ENCODE measurements around the gene PIK3C3.

- TF ChIP-seq CTCF (conservative IDR thresholded peaks at IDR 0.05) (peak; percentile 80), ZFX (IDR thresholded peaks at IDR 0.05) (no peak)
Measured at GRCh38 chr18:42053188-42053781, 98.3 kb downstream of the PIK3C3 start.
